Fibroblast of pulmonary artery (primary cell): ENCODE data around the gene LAMA3.
"Not testable (repeated sequence)": the region's sequence is repeated elsewhere in the genome, so short reads cannot be mapped to it uniquely, and the experiment has no call there.

Experiments
- DNase-seq: peaks from one replicate; pipeline ENCODE4 v3.0.0-alpha.2; 2010; ENCODE audit warnings: low read depth
- H3K4me3 ChIP-seq: replicated peaks from 2 replicates; pipeline ENCODE4 v1.5.1; 2011; ENCODE audit warnings: low read depth, mild to moderate bottlenecking, control low read depth, low read length, moderate library complexity
- CTCF ChIP-seq: IDR thresholded peaks from 2 replicates; pipeline ENCODE4 v1.5.1; 2011; ENCODE audit warnings: mild to moderate bottlenecking, control low read depth, low read length, inconsistent platforms; ENCODE audit errors: missing control alignments

Gene LAMA3

DNA sequence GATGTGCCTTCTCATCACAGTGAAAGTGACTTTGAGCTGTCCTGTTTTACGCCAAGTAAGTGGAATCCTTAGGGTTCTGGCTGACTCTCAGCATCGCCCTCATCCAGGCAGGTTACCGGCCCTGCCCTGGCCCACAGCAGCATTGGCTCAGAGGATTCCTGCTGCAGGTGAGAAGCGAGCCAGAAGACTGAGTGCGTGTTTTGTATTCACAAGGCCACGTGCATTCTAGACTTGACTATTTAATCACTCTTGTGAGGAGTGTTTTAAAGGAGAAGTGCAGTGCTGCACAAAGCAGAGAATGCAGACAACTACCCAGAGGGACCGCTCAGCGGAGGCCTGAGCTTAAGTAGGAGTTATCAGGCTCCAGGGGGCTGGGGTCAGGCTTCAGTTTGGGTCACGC, 48.3 kb downstream of the LAMA3 start:
- no peak overlapping the region for H3K4me3 ChIP-seq
- DNase-seq, result no peak
- no peak for TF ChIP-seq CTCF

DNA sequence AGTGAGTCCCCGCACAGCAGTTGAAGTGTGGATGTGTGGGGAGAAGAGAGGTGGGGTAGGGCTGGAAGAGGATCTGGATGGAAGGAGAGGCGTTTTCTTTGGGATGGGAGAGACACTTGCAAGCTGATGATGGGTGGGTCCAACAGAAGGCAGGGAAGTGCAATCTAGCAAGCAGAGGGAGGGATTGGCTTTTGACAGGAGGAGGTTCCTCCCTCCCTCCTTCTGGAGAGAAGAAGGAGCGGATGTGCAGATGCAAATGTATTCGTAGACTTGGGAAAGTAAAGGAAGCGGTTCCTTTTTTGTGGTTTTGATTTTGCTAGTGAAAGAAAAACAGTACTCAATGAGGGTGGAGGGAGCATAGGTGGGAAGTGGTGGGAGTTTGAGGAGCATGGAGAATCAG, 48.9 kb downstream of the LAMA3 start:
- TF ChIP-seq CTCF, result no peak

DNA sequence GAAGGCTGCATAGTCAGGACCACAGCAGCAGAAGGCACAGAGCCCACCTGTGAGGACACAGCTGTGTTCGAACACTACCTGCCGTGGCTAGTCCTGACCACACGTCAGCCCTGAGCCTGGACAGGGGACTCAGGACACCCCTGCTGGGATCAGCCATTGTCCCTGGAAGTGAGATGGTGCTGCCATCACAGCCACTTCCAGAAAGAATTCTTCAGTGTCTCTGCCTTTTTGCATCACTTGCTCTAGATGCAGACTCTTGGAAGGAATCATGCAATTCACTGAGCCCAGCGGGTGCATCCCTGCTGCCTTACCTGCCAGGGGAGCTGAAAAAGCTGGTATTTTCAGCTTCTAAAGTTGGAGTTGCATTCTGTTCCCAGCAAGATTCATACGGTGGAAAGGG, 49.3 kb downstream of the LAMA3 start:
- H3K4me3 ChIP-seq, result no peak overlapping the region
- no peak for TF ChIP-seq CTCF
- no peak for DNase-seq

More for the DNA sequence above, 48.9 kb downstream of the LAMA3 start:
- no peak for DNase-seq
- H3K4me3 ChIP-seq, result no peak overlapping the region

- peak; percentile 46 for DNase-seq
- H3K4me3 ChIP-seq, result no peak overlapping the region
- no peak for TF ChIP-seq CTCF
Observed at GRCh38 chr18:23740105-23740830, 51.0 kb downstream of the LAMA3 start.

GRCh38 chr18:23741967-23742366, 52.7 kb downstream of the LAMA3 start:
- not testable (repeated sequence) for H3K4me3 ChIP-seq, DNase-seq

DNA sequence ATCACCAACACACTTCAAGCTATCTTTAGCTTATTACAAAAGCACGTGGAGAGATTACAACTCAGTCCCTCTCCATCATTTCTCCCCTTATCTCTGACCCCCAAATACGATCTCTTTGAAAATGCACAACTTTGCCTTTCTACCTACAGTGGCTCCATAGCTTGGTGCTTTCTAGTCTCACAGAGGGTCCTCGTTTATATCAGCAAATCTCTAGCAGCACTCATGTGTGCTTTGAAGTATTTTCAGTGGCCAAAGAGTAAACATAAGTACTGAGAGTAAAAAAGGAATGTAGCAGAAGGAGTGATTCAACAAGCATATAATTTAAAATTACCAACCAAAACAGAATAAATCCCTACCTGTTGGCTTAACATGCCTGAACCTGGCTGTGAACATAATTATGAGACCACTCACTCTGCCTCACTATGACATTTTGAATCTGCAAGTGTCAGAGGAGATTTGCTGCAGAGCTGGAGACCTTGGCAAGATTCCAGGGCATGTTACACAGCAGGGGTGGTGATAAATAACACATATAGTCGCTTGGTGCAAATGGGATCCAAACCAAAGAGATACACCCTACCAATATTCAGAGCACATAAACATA, 54.6 kb downstream of the LAMA3 start:
- no peak for TF ChIP-seq CTCF
- DNase-seq, result no peak
- H3K4me3 ChIP-seq, result no peak overlapping the region

- no peak for DNase-seq
- no peak overlapping the region for H3K4me3 ChIP-seq
- TF ChIP-seq CTCF, result no peak
Observed at GRCh38 chr18:23745366-23745765, 56.1 kb downstream of the LAMA3 start.
